OCI-LY1 (cell line): ENCODE data around the gene PRR9.
A peak's percentile ranks its signal among the peaks of the same experiment; 100 is the strongest.

ENCODE experiments used
- H2AFZ ChIP-seq: fragments of 200-600 bp; sonication (generic), shearing (Covaris generic); 2 replicates; pipeline ENCODE4 v1.6.0; 2014; ENCODE audit warnings: antibody characterized with exemption, mild to moderate bottlenecking, low read length
- H3F3A ChIP-seq: fragments of 200-600 bp; sonication (generic), shearing (Covaris generic); 2 replicates; pipeline ENCODE4 v1.6.0; 2014; ENCODE audit warnings: mild to moderate bottlenecking, antibody characterized with exemption, low read length, moderate library complexity; ENCODE audit not compliant: insufficient read depth
- H3K27ac ChIP-seq: fragments of 200-600 bp; sonication (generic); 2 replicates; pipeline ENCODE4 v1.5.1; 2014; ENCODE audit warnings: low read length, mixed run types, mild to moderate bottlenecking, low read depth; ENCODE audit not compliant: poor library complexity, severe bottlenecking
- H3K27me3 ChIP-seq: fragments of 200-600 bp; sonication (generic); 2 replicates; pipeline ENCODE4 v1.6.0; 2014; ENCODE audit warnings: antibody characterized with exemption, mild to moderate bottlenecking, low read length, moderate library complexity; ENCODE audit not compliant: insufficient read depth
- H3K36me3 ChIP-seq: fragments of 200-600 bp; sonication (generic); 2 replicates; pipeline ENCODE4 v1.6.1; 2014; ENCODE audit warnings: mild to moderate bottlenecking, antibody characterized with exemption, low read length, moderate library complexity, mixed read lengths; ENCODE audit not compliant: insufficient read depth
- H3K4me1 ChIP-seq: fragments of 200-600 bp; sonication (generic); 2 replicates; pipeline ENCODE4 v1.5.1; 2014; ENCODE audit warnings: mild to moderate bottlenecking, low read length, moderate library complexity; ENCODE audit not compliant: insufficient read depth, severe bottlenecking
- H3K4me2 ChIP-seq: fragments of 200-600 bp; sonication (generic), shearing (Covaris generic); 2 replicates; pipeline ENCODE4 v1.6.1; 2014; ENCODE audit warnings: low read length
- H3K4me3 ChIP-seq: fragments of 200-600 bp; sonication (generic); 2 replicates; pipeline ENCODE4 v1.5.1; 2014; ENCODE audit warnings: low read length, low read depth, mild to moderate bottlenecking, mixed read lengths; ENCODE audit not compliant: poor library complexity, severe bottlenecking
- H3K79me2 ChIP-seq: fragments of 200-600 bp; shearing (Covaris generic); 2 replicates; pipeline ENCODE4 v1.6.1; 2016; ENCODE audit warnings: mixed run types, low read length, mixed read lengths; ENCODE audit not compliant: insufficient read depth
- H3K9ac ChIP-seq: fragments of 200-600 bp; sonication (generic), shearing (Covaris generic); 2 replicates; pipeline ENCODE4 v1.6.1; 2014; ENCODE audit warnings: mild to moderate bottlenecking, low read length, mixed read lengths
- H3K9me2 ChIP-seq: fragments of 200-600 bp; sonication (generic), shearing (Covaris generic); 2 replicates; pipeline ENCODE4 v1.6.1; 2014; ENCODE audit warnings: low read depth, mild to moderate bottlenecking, low read length, mixed read lengths
- H3K9me3 ChIP-seq: fragments of 200-600 bp; shearing (Covaris generic); 2 replicates; pipeline ENCODE4 v1.6.1; 2014; ENCODE audit warnings: low read length, mixed read lengths
- H4K20me1 ChIP-seq: fragments of 200-600 bp; sonication (generic), shearing (Covaris generic); 2 replicates; pipeline ENCODE4 v1.6.0; 2016; ENCODE audit warnings: mild to moderate bottlenecking, low read length; ENCODE audit not compliant: insufficient read depth
- EZH2 ChIP-seq: fragments of 200-600 bp; sonication (generic), shearing (Covaris generic); IDR thresholded peaks from 2 replicates; pipeline ENCODE4 v1.8.0; 2017; ENCODE audit warnings: borderline replicate concordance, mixed run types, mild to moderate bottlenecking, antibody characterized with exemption, low read length, moderate library complexity, mixed read lengths
- TF ChIP-seq, protein P1 (sequence below): fragments of 200-600 bp; sonication (generic), shearing (Covaris generic); IDR thresholded peaks from 2 replicates; pipeline ENCODE4 v1.5.1; 2017; ENCODE audit warnings: mild to moderate bottlenecking, antibody characterized with exemption, low read length, moderate library complexity, mixed read lengths

Gene PRR9

GRCh38 chr1:153260585-153261280 lies 43.3 kb downstream of the PRR9 start:
- TF ChIP-seq, protein P1, sequence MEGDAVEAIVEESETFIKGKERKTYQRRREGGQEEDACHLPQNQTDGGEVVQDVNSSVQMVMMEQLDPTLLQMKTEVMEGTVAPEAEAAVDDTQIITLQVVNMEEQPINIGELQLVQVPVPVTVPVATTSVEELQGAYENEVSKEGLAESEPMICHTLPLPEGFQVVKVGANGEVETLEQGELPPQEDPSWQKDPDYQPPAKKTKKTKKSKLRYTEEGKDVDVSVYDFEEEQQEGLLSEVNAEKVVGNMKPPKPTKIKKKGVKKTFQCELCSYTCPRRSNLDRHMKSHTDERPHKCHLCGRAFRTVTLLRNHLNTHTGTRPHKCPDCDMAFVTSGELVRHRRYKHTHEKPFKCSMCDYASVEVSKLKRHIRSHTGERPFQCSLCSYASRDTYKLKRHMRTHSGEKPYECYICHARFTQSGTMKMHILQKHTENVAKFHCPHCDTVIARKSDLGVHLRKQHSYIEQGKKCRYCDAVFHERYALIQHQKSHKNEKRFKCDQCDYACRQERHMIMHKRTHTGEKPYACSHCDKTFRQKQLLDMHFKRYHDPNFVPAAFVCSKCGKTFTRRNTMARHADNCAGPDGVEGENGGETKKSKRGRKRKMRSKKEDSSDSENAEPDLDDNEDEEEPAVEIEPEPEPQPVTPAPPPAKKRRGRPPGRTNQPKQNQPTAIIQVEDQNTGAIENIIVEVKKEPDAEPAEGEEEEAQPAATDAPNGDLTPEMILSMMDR = no peak
- Histone ChIP-seq H3K27me3 (0 out of 2 replicates have a peak, but pooled peaks cover 5% of the 10 kb centered on the region), H4K20me1 (no peaks in the 10 kb centered on the region), H3K27ac (no peak overlapping the region), H3F3A (no peaks in the 10 kb centered on the region), H3K9ac (no peak overlapping the region), H3K4me1 (no peaks in the 10 kb centered on the region), H3K79me2 (no peaks in the 10 kb centered on the region), H3K9me2 (no peaks in the 10 kb centered on the region), H3K4me3 (no peak overlapping the region), H3K4me2 (no peak overlapping the region), H3K9me3 (no peaks in the 10 kb centered on the region), H2AFZ (no peak overlapping the region), H3K36me3 (no peaks in the 10 kb centered on the region)

DNA sequence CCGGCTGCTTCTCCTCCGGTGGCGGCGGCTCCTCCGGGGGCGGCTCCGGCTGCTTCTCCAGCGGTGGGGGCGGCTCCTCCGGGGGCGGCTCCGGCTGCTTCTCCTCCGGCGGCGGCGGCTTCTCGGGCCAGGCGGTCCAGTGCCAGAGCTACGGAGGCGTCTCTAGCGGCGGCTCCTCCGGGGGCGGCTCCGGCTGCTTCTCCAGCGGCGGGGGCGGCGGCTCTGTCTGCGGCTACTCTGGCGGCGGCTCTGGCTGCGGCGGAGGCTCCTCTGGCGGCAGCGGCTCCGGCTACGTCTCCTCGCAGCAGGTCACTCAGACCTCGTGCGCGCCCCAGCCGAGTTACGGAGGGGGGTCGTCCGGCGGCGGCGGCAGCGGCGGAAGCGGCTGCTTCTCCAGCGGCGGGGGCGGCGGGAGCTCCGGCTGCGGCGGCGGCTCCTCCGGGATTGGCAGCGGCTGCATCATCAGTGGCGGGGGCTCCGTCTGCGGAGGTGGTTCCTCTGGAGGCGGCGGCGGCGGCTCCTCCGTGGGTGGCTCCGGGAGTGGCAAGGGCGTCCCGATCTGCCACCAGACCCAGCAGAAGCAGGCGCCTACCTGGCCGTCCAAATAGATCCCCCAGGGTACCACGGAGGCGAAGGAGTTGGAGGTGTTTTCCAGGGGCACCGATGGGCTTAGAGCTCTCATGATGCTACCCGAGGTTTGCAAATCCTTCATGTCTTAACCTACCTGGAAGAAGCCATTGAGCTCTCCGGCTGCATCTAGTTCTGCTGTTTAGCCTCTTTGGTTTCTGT lies 44.1 kb downstream of the PRR9 start:
- no peaks in the 10 kb centered on the region for H3K9me3 ChIP-seq
- H3K4me3 ChIP-seq = no peak overlapping the region
- H3K4me1 ChIP-seq = no peaks in the 10 kb centered on the region
- no peak overlapping the region for H3K9ac ChIP-seq
- H3K36me3 ChIP-seq = no peaks in the 10 kb centered on the region
- no peaks in the 10 kb centered on the region for H3K9me2 ChIP-seq
- no peak overlapping the region for H2AFZ ChIP-seq
- peak; percentile 77; the same call in 1 of the 2 replicates for TF ChIP-seq EZH2
- TF ChIP-seq, protein P1 = no peak
- no peaks in the 10 kb centered on the region for H3K79me2 ChIP-seq
- no peaks in the 10 kb centered on the region for H4K20me1 ChIP-seq
- no peaks in the 10 kb centered on the region for H3F3A ChIP-seq
- H3K27ac ChIP-seq = no peak overlapping the region
- 0 out of 2 replicates have a peak, but pooled peaks cover 5% of the 10 kb centered on the region for H3K27me3 ChIP-seq
- H3K4me2 ChIP-seq = no peak overlapping the region

- H3F3A ChIP-seq = no peaks in the 10 kb centered on the region
- no peaks in the 10 kb centered on the region for H3K9me2 ChIP-seq
- no peaks in the 10 kb centered on the region for H3K9me3 ChIP-seq
- no peaks in the 10 kb centered on the region for H3K36me3 ChIP-seq
- no peak overlapping the region for H2AFZ ChIP-seq
- no peaks in the 10 kb centered on the region for H3K79me2 ChIP-seq
- TF ChIP-seq EZH2 = no peak
- TF ChIP-seq, protein P1 = no peak
- H4K20me1 ChIP-seq = no peaks in the 10 kb centered on the region
- H3K4me1 ChIP-seq = no peaks in the 10 kb centered on the region
- H3K27me3 ChIP-seq = 0 out of 2 replicates have a peak, but pooled peaks cover 5% of the 10 kb centered on the region
- no peak overlapping the region for H3K4me2 ChIP-seq
- no peak overlapping the region for H3K9ac ChIP-seq
- no peak overlapping the region for H3K4me3 ChIP-seq
- no peak overlapping the region for H3K27ac ChIP-seq
Observed at GRCh38 chr1:153262070-153262366, 44.6 kb downstream of the PRR9 start.
